ENCODE data around the gene BANF2.
"Not testable (repeated sequence)": the region's sequence is repeated elsewhere in the genome, so short reads cannot be mapped to it uniquely, and the experiment has no call there.

The BANF2 gene

DNA sequence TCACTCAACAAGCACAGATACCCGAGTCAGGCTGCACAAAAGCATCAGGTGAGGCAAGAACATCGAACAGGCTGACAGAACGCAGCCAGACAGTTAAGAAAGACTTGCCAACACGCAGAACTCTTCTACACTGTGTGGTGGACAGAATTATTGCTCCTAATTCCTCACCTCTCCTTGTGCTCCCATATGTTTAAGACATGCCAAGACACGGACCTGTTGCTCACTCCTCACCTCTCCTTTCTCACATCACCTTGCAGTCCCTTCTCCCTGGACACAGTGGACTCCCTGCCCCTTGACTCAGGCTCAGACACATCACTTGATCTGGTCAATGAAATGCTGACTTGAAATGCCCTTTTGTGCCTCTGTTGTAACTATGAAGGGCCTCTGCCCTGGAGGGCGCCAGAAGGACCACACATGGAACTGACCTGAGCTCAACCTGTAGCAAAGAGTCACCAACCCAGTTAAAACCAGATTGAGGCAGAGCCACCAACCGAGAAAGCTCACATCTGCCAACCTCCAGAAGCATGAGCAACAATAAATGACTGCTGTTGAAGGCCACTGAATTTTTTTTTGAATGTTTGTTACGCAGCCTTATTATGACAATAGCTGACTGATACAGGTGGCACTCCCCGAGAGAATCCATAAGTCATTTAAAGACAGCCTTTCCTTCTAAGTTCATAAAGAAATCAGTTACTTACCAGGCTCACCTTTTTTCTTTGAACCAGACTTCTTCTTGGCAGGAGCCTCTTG lies 41.7 kb upstream of the BANF2 start:
- no peak for TF ChIP-seq JUND (IDR thresholded peaks at IDR 0.05; ENCODE audit: low read depth)

DNA sequence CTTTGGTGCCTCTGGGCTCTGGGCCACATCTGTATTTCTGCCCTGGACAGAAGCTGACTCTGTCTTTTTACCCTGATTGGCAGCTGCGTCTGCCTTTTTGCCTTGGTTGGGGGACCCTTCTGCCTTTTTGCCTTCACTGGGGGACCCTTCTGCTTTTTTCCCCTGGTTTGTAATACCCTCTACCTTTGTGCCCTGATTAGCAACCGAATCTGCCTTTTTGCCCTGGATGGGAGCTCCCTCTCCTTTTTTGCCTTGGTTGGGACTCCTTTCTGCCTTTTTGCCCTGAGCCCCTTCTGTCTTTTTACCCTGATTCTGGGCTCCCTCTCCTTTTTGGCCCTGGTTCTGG lies 41.1 kb upstream of the BANF2 start:
- DNase-seq (ENCODE audit: low read depth in 1 of 2, low spot score in 1 of 2), result no peak
- in situ Hi-C loops (cut with HindIII; ENCODE audit: low pct_unique_long_range_greater_than_20kb, low sequenced_read_pairs), result no loop called here
- no peak for TF ChIP-seq JUND (IDR thresholded peaks at IDR 0.05; ENCODE audit: low read depth)

More for the DNA sequence above, 41.7 kb upstream of the BANF2 start:
- DNase-seq (ENCODE audit: low read depth in 1 of 2, low spot score in 1 of 2), result no peak
- in situ Hi-C loops (cut with HindIII; ENCODE audit: low pct_unique_long_range_greater_than_20kb, low sequenced_read_pairs), result no loop called here

DNA sequence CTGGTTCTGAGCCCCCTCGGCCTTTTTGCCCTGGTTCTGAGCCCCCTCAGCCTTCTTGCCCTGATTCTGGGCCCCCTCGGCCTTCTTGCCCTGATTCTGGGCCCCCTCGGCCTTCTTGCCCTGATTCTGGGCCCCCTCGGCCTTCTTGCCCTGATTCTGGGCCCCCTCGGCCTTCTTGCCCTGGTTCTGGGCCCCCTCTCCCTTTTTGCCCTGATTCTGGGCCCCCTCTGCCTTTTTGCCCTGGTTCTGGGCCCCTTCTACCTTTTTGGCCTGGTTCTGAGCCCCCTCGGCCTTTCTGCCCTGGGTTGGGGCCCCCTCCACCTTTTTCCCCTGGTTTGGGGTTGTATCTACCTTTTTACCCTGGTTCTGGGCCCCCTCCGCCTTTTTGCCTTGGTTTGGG lies 40.4 kb upstream of the BANF2 start:
- in situ Hi-C loops (cut with HindIII; ENCODE audit: low pct_unique_long_range_greater_than_20kb, low sequenced_read_pairs); DNase-seq (ENCODE audit: low read depth in 1 of 2, low spot score in 1 of 2): not testable (repeated sequence)

DNA sequence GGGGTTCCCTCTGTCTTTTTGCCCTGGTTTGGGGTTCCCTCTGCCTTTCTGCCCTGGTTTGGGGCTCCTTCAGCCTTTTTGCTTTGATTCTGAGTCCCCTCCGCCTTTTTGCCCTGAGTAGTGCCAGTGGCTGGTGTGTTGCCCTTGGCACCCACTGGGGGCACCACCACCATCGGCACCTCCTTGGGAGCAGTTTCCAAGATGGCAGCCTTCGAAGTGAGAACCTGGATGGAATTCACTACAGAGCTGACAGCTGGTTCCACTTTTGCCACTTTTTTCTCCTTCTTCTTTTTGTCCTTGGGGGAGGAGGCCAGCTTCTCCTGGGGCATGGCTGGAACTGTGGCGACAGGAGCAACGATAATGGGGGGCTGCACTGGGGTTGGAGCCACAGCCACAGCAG lies 40.0 kb upstream of the BANF2 start:
- DNase-seq (ENCODE audit: low read depth in 1 of 2, low spot score in 1 of 2), result no peak
- in situ Hi-C loops (cut with HindIII; ENCODE audit: low pct_unique_long_range_greater_than_20kb, low sequenced_read_pairs), result no loop called here
- no peak for TF ChIP-seq JUND (IDR thresholded peaks at IDR 0.05; ENCODE audit: low read depth)

DNA sequence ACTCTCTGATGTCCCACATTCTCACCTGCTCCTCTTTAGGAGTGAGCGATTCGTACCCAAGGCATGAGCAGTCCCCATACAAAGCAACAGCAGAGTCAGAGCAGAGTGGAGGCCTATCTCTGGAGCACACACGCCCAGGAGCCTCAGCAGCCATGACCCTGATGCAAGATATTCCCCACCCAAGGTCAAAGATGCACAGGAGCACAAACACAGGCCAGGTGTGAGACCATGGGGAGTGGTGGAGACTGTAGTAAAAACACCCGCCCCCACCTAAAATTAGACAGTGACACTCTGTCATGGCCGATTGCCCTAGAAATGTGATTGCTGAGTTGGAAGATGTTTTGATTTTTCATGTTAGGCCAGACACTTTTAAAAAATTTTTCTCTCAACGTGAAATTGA lies 39.1 kb upstream of the BANF2 start:
- no peak for TF ChIP-seq JUND (IDR thresholded peaks at IDR 0.05; ENCODE audit: low read depth)
- DNase-seq (ENCODE audit: low read depth in 1 of 2, low spot score in 1 of 2), result no peak
- in situ Hi-C loops (cut with HindIII; ENCODE audit: low pct_unique_long_range_greater_than_20kb, low sequenced_read_pairs), result no loop called here

DNA sequence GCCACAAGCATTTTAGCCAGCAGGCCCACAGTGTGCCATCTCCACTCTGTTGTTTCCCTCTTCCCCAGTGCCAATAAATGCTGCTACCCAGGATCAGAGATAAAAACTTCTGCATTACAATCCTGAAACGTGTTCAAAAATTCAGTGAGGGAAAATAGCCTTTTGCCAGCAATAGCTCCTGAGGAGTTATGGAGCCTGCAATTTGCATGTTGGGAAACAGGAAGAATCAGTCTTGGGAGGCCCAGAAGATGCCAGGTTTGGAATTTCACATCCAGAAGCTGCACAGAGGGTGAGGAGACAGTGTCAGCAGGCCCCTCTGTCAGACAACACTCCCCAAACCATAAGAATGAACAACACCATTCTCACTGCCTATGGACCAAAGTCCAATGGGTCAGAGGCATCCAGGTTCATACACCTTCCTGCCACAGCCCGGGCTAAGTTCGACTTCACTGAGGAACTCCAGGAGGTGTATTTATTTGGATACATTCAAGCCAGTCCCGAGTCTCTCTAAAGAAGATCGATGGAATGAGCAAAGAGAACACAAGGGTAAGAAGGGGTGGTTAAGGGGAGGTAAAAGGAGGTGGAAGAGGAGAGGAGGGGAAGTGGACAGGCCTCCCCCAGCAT lies 38.5 kb upstream of the BANF2 start:
- TF ChIP-seq JUND (IDR thresholded peaks at IDR 0.05; ENCODE audit: low read depth), result no peak
- DNase-seq (ENCODE audit: low read depth in 1 of 2, low spot score in 1 of 2), result no peak
- in situ Hi-C loops (cut with HindIII; ENCODE audit: low pct_unique_long_range_greater_than_20kb, low sequenced_read_pairs), result no loop called here

DNA sequence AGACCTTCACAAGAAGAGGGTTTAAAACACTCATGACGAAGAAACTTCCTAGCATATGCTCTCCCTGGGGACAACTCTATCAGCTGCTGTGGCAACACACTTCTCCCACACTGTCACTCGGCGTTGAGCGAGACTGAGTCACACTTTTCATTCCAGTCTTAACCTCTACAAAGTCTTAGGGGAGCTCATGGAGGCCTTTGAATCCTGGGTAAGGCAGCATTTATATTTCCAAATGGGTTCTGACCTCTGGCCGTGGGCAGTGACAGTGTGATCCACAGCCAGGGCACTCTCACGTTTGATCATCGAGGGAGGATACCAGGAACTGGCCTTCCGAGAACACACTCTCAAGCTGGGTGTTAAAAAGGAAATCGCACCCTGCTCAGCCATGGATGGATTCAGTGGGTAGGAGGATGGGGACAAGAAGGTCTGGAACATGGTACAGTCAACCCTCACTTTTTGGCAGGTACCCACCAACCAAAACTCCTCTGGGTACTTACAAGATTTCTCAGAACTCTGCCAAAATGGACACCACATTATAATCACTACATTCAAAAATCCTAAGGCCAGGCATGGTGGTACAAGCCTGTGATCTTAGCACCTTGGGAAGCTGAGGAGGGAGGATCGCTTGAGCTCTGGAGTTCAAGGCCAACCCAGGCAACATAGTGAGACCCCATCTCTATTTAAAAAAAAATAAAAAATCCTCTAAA lies 37.3 kb upstream of the BANF2 start:
- TF ChIP-seq JUND (IDR thresholded peaks at IDR 0.05; ENCODE audit: low read depth), result no peak
- no peak for DNase-seq (ENCODE audit: low read depth in 1 of 2, low spot score in 1 of 2)
- in situ Hi-C loops (cut with HindIII; ENCODE audit: low pct_unique_long_range_greater_than_20kb, low sequenced_read_pairs), result no loop called here

DNA sequence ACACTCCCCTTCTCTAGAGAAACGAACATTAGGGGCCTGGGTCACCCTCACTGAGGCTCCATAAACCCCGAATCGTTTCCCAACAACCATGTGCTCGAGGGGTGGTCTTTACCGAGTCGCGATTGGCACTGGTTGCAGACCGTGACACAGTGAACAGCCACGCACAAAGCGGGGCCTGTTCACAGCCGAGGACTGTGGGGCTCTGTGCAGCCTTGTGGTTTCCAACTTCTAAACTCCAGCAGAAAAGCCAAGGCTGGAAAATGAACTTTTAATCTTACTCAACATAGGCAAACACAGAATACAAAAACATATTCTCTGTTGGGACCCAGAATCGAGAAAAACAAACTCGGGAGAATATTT lies 36.7 kb upstream of the BANF2 start:
- in situ Hi-C loops (cut with HindIII; ENCODE audit: low pct_unique_long_range_greater_than_20kb, low sequenced_read_pairs), result no loop called here
- TF ChIP-seq JUND (IDR thresholded peaks at IDR 0.05; ENCODE audit: low read depth), result no peak
- DNase-seq (ENCODE audit: low read depth in 1 of 2, low spot score in 1 of 2), result no peak

DNA sequence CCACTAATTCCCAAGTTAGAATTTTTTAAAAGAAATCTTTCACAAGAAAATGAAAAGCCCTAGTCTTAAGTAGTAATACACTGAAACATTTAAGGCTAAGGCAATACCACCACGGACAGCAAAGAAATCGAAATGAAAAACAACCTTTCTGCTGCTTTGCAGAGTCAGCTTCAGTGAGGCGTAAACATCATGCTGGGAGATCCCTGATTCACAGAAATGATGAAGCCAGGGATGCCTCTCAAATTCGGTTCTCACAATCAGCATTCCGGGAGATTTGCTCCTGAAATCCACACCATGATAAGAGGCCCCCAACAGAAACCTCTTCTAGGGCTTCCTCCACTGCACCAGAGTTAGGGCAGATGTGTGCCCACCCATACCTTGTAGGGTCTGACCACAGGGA lies 36.3 kb upstream of the BANF2 start:
- DNase-seq (ENCODE audit: low read depth in 1 of 2, low spot score in 1 of 2), result no peak
- in situ Hi-C loops (cut with HindIII; ENCODE audit: low pct_unique_long_range_greater_than_20kb, low sequenced_read_pairs), result no loop called here
- no peak for TF ChIP-seq JUND (IDR thresholded peaks at IDR 0.05; ENCODE audit: low read depth)

DNA sequence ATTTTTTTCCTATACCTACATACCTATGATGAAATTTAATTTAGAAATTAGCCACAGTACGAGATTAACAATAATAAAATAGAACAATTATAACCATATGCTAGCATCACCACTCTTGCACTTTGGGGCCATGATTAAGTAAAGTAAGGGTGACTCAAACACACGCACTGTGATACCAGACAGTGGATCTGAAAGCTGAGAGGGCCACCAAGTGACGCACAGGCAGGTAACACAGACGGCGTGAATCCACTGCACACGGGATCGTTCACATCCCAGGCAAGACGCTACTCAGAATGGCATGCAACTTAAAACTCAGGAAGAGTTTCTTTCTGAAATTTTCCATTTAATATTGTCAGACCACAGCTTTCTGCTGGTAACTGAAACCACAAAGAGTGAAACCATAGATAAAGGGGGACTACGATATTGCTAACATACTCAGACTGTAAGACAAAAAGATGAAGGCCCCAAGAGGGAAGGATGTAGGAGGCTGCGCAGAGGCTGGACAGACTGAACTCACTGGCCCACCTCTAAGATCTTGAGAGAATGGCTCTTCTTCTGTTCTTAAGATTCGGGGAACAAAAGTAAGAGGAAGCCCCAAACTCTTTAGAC lies 35.6 kb upstream of the BANF2 start:
- no peak for DNase-seq (ENCODE audit: low read depth in 1 of 2, low spot score in 1 of 2)
- no peak for TF ChIP-seq JUND (IDR thresholded peaks at IDR 0.05; ENCODE audit: low read depth)
- in situ Hi-C loops (cut with HindIII; ENCODE audit: low pct_unique_long_range_greater_than_20kb, low sequenced_read_pairs), result no loop called here

DNA sequence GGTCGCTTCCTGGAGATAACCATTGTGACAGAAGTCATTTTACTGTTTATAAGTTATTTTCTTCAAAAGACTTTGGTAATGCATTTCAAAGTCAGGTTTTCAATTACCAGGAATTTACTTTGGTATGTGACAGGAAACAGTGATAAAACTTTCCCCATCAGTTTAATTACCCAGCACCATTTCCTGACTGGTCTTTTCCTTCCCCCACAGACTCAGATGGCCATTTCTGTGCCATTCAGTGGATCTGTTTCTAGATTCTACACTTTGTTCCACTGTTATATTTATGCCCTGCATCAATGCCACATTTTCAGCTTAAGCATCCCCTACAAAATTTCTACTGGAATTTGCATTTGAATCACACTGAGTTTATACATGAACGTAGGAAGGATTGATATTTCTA lies 34.0 kb upstream of the BANF2 start:
- in situ Hi-C loops (cut with HindIII; ENCODE audit: low pct_unique_long_range_greater_than_20kb, low sequenced_read_pairs), result no loop called here
- TF ChIP-seq JUND (IDR thresholded peaks at IDR 0.05; ENCODE audit: low read depth), result no peak

DNA sequence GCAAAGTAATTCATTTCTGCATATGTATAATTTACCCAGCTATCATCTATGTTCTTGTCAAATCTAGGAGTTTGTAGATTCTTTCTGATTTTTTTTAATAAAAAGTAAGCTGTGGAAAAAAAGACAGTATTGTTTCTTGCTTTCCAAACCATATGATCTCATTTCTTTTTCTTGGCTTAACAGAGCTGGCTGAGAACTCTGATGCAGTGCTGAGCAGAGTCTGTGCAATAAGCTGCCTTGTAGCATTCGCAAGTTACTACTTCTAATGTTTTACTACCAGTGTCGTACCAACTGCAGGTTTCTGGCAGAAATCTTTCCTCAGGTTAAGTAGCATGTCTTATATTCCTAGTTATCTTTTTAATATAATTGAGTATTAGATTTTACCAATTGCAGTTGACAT lies 33.3 kb upstream of the BANF2 start:
- DNase-seq (ENCODE audit: low read depth in 1 of 2, low spot score in 1 of 2), result no peak
- in situ Hi-C loops (cut with HindIII; ENCODE audit: low pct_unique_long_range_greater_than_20kb, low sequenced_read_pairs), result no loop called here
- no peak for TF ChIP-seq JUND (IDR thresholded peaks at IDR 0.05; ENCODE audit: low read depth)

More for the DNA sequence above, 34.0 kb upstream of the BANF2 start:
- no peak for DNase-seq (ENCODE audit: low read depth in 1 of 2, low spot score in 1 of 2)

DNA sequence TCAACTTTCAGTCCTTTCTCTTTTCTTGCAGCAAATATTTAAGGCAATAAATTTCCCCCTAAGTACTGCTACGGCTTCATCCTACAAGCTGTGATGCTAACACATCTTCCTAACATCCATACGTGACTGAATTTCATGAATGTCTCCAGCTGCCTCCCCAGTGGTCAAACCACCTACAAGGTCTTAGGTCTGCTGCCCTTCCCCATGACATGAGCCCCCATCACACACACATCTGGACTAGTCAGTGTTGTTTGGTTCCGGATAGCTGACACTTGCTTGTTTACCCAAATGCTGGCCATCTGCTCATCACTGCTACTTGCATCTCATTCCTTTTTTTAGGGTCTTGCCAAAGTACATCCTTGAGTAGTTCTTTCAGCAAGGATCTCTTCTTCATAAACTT lies 32.3 kb upstream of the BANF2 start:
- in situ Hi-C loops (cut with HindIII; ENCODE audit: low pct_unique_long_range_greater_than_20kb, low sequenced_read_pairs), result no loop called here
- no peak for DNase-seq (ENCODE audit: low read depth in 1 of 2, low spot score in 1 of 2)
- TF ChIP-seq JUND (IDR thresholded peaks at IDR 0.05; ENCODE audit: low read depth), result no peak

Data from T47D (cell line).